Activated CD8-positive, alpha-beta T cell treated with anti-CD3 and anti-CD28 coated beads for 36 hours (primary cell): ENCODE results near the gene SEPTIN10. TPM values are rescaled to one million over a fixed set of nuclear protein-coding genes. Genes with fewer than 3 reads are reported as not detected.

Experiments
- ATAC-seq: fragments of 200-7000 bp; cut with Tn5 transposase; one replicate; pipeline ENCODE4 v1.10.0; 2021; ENCODE audit warnings: mild to moderate bottlenecking, moderate library complexity
- CTCF ChIA-PET: fragments of 350-600 bp; sonication (Branson Sonifier 250); formaldehyde crosslinking; loops from one replicate; lab custom pipeline; 2021; ENCODE audit warnings: antibody characterized with exemption; lab: Charles Lee
- POLR2A ChIA-PET: fragments of 350-600 bp; sonication (Branson Sonifier 250); formaldehyde crosslinking; loops from one replicate; lab custom pipeline; 2021; ENCODE audit warnings: antibody characterized with exemption; lab: Charles Lee
- DNase-seq: peaks from one replicate; pipeline ENCODE4 v3.0.0-alpha.2; 2020
- H3K27ac Mint-ChIP-seq: one replicate; pipeline ENCODE4 v1.8.0; 2021; ENCODE audit warnings: mild to moderate bottlenecking, mixed read lengths
- H3K27me3 Mint-ChIP-seq: one replicate; pipeline ENCODE4 v1.8.0; 2021; ENCODE audit warnings: mixed read lengths
- H3K36me3 Mint-ChIP-seq: one replicate; pipeline ENCODE4 v1.8.0; 2021; ENCODE audit warnings: low read depth, mixed read lengths
- H3K4me1 Mint-ChIP-seq: one replicate; pipeline ENCODE4 v1.8.0; 2021; ENCODE audit warnings: low read depth, mixed read lengths
- H3K4me3 Mint-ChIP-seq: one replicate; pipeline ENCODE4 v1.8.0; 2021; ENCODE audit warnings: mild to moderate bottlenecking, moderate library complexity, mixed read lengths
- H3K9me3 Mint-ChIP-seq: one replicate; pipeline ENCODE4 v1.8.0; 2021; ENCODE audit warnings: mixed read lengths
- CTCF ChIP-seq: fragments of 200-600 bp; IDR thresholded peaks from one replicate; pipeline ENCODE4 v1.8.0; 2022; ENCODE audit warnings: antibody characterized with exemption, mild to moderate bottlenecking
- intact Hi-C: fragments of 100-400 bp; cut with micrococcal nuclease; formaldehyde crosslinking; loops from one replicate; pipeline ENCODE4 v1.10.0; 2022
- total RNA-seq, 2 experiments: library from RNA; stranded (reverse); gene quantifications; one replicate each; pipeline ENCODE4 v1.2.3, GENCODE V29; 2021

The SEPTIN10 gene
- total RNA-seq, 2 experiments from 2014 or later, result 0.49 to 0.86 TPM

DNA sequence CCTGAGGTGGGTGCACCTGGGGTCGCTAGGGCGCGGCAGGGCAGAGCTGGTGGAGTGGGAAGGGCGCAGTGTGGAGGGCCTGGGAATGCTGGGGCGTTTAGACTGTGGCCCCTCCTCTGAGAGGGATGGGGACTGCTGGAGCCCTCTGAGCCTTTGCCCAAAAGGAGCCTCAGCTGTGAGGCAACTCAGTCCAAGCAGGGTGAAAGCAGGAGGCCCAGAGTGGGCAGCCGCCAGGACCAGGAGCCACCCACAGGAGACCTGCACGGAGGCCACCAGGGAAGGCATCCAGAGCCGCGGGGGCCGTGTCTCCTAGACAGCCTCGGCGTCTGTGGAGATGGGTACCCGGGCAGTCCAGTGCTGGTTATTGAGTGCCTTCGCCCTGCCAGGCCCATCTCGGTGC, 114.9 kb downstream of the SEPTIN10 start:
- intact Hi-C loops, result no loop called here
- POLR2A ChIA-PET, result no interaction called here
- CTCF ChIA-PET, result no interaction called here

GRCh38 chr2:109497911-109498870, 115.6 kb downstream of the SEPTIN10 start:
- Mint-ChIP-seq H3K27ac (no peak overlapping the region), H3K27me3 (no peaks in the 10 kb centered on the region), H3K4me1 (no peaks in the 10 kb centered on the region), H3K36me3 (peaks cover 3% of the 10 kb centered on the region), H3K9me3 (no peaks in the 10 kb centered on the region), H3K4me3 (no peak overlapping the region)
- ATAC-seq, result no peak
- no peak for DNase-seq
- TF ChIP-seq CTCF, result no peak
- intact Hi-C loops, result no loop called here
- ChIA-PET CTCF (interaction anchor here (2.4 kb wide), 1 partner anchor 11 kb away, joined by 7 read pairs; no protein-coding TSS in a partner anchor), POLR2A (no interaction called here)

More for the DNA sequence above, 114.9 kb downstream of the SEPTIN10 start:
- no peak overlapping the region for H3K4me3 Mint-ChIP-seq
- H3K27me3 Mint-ChIP-seq, result no peaks in the 10 kb centered on the region
- DNase-seq (no peak), ATAC-seq (no peak)
- H3K27ac Mint-ChIP-seq, result no peak overlapping the region
- TF ChIP-seq CTCF, result no peak
- no peaks in the 10 kb centered on the region for H3K4me1 Mint-ChIP-seq
- no peaks in the 10 kb centered on the region for H3K9me3 Mint-ChIP-seq
- H3K36me3 Mint-ChIP-seq, result peaks cover 3% of the 10 kb centered on the region

DNA sequence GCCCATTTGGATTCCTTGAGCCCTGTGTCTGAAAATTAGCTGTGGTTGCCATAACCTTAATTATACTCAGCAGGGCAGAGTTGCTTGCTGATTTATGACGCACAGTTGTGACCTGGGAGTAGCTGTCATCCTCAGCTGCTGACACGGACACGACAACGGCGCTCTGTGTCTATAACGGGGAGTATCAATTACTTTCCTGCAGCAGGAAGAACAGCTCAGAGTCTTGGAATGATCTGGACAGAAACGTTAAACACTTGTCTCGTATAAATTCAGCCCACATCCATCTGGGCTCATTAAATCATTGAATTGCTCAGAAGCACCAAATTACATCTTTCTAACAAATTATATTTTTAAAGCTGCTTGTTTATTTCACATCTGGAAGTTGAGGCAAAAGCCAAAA, 116.3 kb downstream of the SEPTIN10 start:
- ChIA-PET POLR2A (no interaction called here), CTCF (interaction anchor here (2.4 kb wide), 1 partner anchor 11 kb away, joined by 7 read pairs; no protein-coding TSS in a partner anchor)
- Mint-ChIP-seq H3K9me3 (no peaks in the 10 kb centered on the region), H3K4me1 (no peaks in the 10 kb centered on the region), H3K27me3 (no peaks in the 10 kb centered on the region), H3K27ac (no peak overlapping the region), H3K36me3 (peaks cover 3% of the 10 kb centered on the region), H3K4me3 (no peak overlapping the region)
- DNase-seq, result no peak
- intact Hi-C loops, result no loop called here
- no peak for TF ChIP-seq CTCF
- ATAC-seq, result no peak

GRCh38 chr2:109494351-109494750, 119.4 kb downstream of the SEPTIN10 start:
- no peaks in the 10 kb centered on the region for H3K27me3 Mint-ChIP-seq
- H3K9me3 Mint-ChIP-seq, result no peaks in the 10 kb centered on the region
- H3K4me1 Mint-ChIP-seq, result no peaks in the 10 kb centered on the region
- ChIA-PET POLR2A (no interaction called here), CTCF (interaction anchor here (1.6 kb wide), 1 partner anchor 365 kb away, joined by 4 read pairs; the partner anchor contains the start of gene SH3RF3)
- H3K4me3 Mint-ChIP-seq, result no peak overlapping the region
- H3K27ac Mint-ChIP-seq, result no peak overlapping the region
- intact Hi-C loops, result no loop called here
- H3K36me3 Mint-ChIP-seq, result peaks cover 3% of the 10 kb centered on the region
- ATAC-seq (no peak), DNase-seq (no peak)
- TF ChIP-seq CTCF, result no peak
